HG02588 (cell line): ENCODE measurements around the gene PDE4DIP.
"Not testable (repeated sequence)": the region's sequence is repeated elsewhere in the genome, so short reads cannot be mapped to it uniquely, and the experiment has no call there.

Source experiments
- ATAC-seq: cut with Tn5 transposase; IDR thresholded peaks from one replicate; pipeline ENCODE4 v1.9.1; 2021; ENCODE audit warnings: mild to moderate bottlenecking, moderate library complexity; ENCODE audit not compliant: unreplicated experiment

Gene PDE4DIP

DNA sequence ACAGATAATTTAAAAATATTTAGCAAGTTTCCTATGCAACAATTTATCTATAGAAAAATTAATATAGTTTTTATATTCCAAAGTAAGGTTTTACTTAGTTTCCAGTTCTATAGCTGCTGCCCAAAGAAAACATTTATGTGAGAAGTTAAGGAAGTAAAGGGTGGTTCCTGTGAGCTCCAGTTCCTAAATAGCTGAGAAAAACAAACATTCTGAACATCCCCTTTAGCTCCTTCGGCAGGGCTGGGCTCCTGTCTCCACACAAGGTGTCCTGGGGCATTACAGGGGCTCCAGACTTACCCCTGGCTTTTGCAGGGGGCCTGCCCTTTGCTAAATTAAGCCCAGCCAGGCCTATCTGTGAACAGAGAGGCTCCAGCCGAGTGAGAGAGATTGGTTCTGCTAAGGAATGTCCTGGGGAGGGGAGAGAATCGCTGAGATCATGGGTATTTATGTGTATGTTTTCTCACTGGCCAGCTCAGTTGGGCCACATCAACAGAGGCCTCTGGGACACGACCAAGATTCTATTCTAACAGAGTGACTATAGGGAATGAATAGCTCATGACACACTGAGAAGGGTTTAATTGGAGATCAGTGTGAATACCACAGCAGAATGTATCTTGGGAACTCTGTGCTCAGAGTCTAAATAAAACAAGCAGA is 72.6 kb downstream of the PDE4DIP start:
- not testable (repeated sequence) for ATAC-seq

- not testable (repeated sequence) for ATAC-seq
Observed at GRCh38 chr1:148918836-148919447, 74.7 kb downstream of the PDE4DIP start.

DNA sequence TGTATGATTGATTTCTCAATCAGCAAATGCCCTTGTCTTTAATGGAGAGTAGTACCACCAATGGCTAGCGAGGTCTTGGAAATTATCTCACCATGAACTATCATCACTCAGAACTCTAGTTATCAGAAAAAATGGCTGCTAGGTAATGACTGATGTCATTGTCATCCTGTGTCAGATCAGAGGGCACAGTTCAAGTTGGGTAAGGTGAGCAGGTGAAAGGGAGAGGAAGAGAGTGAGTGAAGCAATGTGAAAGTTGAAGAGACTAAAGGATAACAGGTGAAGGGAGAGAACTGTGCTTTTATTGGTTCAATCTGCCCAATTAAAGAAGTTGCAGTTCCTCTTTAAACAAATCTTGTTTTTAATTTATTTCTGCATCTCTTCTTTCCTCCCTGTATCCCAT is 76.8 kb downstream of the PDE4DIP start:
- ATAC-seq = not testable (repeated sequence)

DNA sequence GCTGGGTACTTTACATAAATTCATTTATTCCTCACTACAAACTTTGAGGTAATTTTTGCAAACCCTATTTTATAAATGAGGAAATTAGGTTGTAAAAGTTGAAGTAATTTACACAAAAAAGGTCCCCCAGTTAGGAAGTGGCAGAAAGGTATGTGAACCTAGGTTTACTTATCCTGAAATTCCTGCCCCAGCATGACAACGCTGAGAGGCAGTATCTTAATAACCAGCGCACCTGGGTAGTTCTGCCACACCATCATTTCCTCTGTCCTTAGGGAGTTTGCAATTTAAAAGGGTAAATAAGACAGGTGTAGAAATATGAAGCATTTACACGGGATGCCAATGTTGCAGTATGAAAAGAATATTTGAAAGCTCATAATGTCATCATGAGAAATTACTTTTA is 79.6 kb downstream of the PDE4DIP start:
- not testable (repeated sequence) for ATAC-seq

DNA sequence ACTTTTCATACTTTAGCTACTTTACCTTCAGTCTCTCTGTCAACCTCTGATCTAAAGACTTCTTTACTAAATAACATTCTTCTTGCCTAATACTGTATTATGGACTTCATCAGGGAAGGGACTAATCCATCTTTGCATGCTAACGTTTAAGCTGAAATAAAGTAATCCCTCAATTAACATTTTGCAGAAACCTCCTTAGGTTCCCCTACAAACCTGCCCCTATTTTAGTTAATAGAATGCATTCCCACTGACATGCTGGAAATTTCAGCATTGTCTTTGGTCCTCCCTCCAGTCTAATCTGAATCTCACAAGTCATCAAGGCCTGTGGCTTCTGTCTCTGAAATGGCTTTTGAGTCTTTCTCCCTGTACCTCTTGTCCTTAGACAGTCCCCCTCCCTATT is 83.4 kb downstream of the PDE4DIP start:
- ATAC-seq = not testable (repeated sequence)

DNA sequence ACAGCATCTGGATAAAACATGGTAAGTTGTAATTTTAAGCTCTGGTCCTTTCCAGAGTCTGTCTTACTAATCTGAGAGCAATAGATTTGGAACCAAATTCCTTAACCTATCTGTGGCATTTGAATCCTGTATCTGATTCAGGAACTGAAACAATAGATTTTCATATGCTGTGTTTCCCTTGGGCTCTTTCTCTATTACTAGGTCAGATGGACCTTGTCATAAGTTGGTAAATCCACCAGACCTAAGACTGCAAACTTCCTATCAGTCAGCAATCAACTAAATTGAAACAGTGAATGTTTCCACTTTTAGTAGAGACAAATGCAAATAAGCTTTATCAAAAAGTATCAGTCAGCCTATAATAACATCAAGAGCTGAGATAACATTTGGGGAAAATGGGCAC is 85.0 kb downstream of the PDE4DIP start:
- ATAC-seq = not testable (repeated sequence)

GRCh38 chr1:148935381-148936002 is 91.3 kb downstream of the PDE4DIP start:
- ATAC-seq = not testable (repeated sequence)

DNA sequence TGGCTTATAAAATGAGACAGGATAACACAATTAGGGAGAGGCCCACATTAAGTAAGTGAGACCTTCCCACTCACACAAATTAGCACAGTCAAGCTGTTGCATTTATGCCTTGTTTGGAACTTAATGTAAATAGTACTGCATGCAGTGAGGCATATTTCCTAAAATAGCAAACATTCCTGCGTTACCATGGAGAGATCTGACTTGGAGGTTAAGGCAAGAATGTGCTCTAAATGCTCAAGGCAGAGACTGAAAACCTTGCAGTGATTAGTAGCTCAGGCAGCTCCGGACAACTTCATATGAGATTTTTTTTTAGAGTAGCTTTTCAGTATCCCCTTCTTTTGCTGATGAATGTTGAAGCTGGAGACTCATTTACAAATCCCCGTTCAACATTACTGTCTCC is 98.7 kb downstream of the PDE4DIP start:
- ATAC-seq = not testable (repeated sequence)

GRCh38 chr1:148945130-148945529 is 100.9 kb downstream of the PDE4DIP start:
- not testable (repeated sequence) for ATAC-seq

- not testable (repeated sequence) for ATAC-seq
Observed at GRCh38 chr1:148948768-148949167, 104.5 kb downstream of the PDE4DIP start.

GRCh38 chr1:148951336-148952227 is 107.4 kb downstream of the PDE4DIP start:
- peak; percentile 76 for ATAC-seq

- ATAC-seq = peak; percentile 56
Observed at GRCh38 chr1:148952253-148952937, 108.2 kb downstream of the PDE4DIP start.

- ATAC-seq = peak; percentile 2
Observed at GRCh38 chr1:148952938-148953616, 108.8 kb downstream of the PDE4DIP start.

DNA sequence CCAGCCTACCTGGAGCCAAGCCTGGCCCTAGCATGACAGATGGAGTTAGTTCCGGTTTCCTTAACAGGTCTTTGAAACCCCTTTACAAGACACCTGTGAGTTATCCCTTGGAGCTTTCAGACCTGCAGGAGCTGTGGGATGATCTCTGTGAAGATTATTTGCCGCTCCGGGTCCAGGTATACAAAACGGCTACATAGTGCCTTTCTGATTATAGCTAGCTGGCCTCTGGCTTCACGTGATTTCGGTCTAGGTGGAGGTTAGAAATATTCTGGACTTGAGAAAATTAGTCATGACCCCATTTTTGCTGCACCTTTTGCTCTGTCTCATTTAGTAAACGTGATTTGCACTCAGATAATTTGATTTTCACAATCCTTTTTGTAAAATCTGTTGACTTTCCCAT is 109.5 kb downstream of the PDE4DIP start:
- ATAC-seq = not testable (repeated sequence)

DNA sequence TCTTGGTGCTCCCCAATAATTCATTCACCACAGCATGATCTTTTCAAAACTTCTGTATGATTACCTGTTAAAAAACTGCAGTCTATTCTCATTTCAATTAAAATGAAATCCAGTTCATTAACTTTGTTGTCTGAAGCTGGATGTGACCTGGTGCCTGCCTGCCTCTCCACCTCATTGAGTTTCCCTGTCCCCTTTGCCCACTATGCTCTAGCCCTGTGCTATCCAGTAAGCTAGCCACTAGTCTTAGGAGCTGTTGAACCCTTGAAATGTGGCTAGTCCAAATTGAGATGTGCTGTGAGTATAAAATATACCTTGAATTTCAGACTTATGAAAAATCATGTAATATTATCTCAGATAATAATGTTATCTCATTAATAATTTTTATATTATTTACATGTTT is 114.1 kb downstream of the PDE4DIP start:
- not testable (repeated sequence) for ATAC-seq

DNA sequence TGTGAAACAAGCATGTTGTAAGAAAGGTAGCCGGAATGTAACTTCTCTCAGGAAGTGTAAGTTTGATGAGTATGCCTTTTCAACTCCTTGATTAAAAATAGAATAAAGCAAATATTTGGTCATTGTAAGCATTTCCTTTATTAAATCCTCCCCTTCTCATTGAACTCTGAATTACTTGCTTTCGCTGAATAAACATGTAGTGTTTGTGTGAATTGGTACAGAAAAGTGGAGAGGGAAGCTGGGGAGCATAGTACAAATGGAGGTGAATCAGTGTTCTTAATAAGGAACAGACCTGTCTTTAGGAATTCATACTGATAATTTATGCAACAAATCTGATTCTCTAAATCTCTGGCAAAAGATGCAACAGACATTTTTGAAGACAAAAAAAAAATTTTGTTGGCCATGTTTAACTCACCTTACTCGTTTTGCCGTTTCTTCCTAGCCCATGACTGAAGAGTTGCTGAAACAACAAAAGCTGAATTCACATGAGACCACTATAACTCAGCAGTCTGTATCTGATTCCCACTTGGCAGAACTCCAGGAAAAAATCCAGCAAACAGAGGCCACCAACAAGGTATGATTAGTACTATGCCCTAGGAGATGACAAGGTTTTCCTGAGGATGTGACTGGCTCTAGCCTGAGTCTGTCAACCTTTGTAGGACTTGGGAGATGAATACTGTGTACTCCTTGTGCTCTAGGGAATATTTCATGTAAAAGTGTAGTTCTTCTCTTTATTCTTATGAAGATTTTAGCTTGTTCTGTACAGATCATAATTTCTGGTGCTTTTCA is 116.2 kb downstream of the PDE4DIP start:
- ATAC-seq = not testable (repeated sequence)

GRCh38 chr1:148962127-148962857 is 118.1 kb downstream of the PDE4DIP start:
- not testable (repeated sequence) for ATAC-seq

GRCh38 chr1:148966084-148966483 is 121.9 kb downstream of the PDE4DIP start:
- not testable (repeated sequence) for ATAC-seq
